Sigmoid colon (tissue), 4 donors: ENCODE measurements around the gene ACSS2.

ENCODE experiments used
- EP300 ChIP-seq, 4 donors: sonication (generic); formaldehyde crosslinking; IDR thresholded peaks; one replicate each; pipeline ENCODE4 v1.6.1; 2017; ENCODE audit warnings: antibody characterized with exemption in 4 of 4
- POLR2A ChIP-seq, 2 donors: fragments of 450-650 bp; IDR thresholded peaks; one replicate each; pipeline ENCODE4 v1.6.1; 2016; ENCODE audit warnings: antibody characterized with exemption in 2 of 2, mild to moderate bottlenecking in 2 of 2, moderate library complexity in 2 of 2
- TF ChIP-seq, protein P1 (sequence below), 4 experiments: fragments of 450-650 bp in 3 of 4; fragments of 200-600 bp in 1 of 4; IDR thresholded peaks; one replicate each; pipeline ENCODE4 v1.5.1; 2016 to 2019; ENCODE audit warnings: antibody characterized with exemption in 4 of 4, mild to moderate bottlenecking in 3 of 4, moderate library complexity in 2 of 4

DNA sequence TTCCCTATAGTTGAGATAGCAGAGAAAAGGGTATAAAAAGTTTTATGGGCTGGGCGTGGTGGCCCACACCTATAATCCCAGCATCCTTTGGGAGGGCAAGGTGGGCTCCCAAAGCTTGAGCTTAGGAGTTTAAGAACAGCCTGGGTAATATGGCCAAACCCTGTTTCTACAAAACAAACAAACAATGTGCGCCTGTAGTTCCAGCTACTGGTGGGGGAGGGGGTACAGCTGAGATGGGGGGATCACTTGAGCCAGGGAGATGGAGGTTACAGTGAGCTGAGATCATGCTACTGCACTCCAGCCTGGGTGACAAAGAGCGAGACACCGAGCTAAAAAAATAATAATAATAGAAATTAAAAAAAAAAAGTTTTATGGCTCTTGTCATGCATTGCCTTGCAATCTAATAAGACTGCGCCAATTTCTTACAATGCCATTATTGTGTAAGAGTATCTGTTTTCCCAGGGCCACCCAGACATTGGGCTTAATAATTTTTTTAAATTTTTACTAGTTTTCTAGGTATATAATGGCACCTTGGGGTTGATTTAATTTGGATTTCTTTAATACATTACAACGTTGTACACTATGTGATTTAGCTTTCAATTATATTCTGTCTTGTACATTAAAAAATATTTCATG, 3.9 kb downstream of the ACSS2 start:
- no peak for TF ChIP-seq POLR2A (IDR thresholded peaks at IDR 0.05)
- TF ChIP-seq, protein P1, sequence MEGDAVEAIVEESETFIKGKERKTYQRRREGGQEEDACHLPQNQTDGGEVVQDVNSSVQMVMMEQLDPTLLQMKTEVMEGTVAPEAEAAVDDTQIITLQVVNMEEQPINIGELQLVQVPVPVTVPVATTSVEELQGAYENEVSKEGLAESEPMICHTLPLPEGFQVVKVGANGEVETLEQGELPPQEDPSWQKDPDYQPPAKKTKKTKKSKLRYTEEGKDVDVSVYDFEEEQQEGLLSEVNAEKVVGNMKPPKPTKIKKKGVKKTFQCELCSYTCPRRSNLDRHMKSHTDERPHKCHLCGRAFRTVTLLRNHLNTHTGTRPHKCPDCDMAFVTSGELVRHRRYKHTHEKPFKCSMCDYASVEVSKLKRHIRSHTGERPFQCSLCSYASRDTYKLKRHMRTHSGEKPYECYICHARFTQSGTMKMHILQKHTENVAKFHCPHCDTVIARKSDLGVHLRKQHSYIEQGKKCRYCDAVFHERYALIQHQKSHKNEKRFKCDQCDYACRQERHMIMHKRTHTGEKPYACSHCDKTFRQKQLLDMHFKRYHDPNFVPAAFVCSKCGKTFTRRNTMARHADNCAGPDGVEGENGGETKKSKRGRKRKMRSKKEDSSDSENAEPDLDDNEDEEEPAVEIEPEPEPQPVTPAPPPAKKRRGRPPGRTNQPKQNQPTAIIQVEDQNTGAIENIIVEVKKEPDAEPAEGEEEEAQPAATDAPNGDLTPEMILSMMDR (IDR thresholded peaks at IDR 0.05) = no peak
- TF ChIP-seq EP300 (IDR thresholded peaks at IDR 0.05) = no peak
